Epithelial cell of proximal tubule (primary cell): ENCODE results near the gene CEP152. TPM values are rescaled to one million over a fixed set of nuclear protein-coding genes. Genes with fewer than 3 reads are reported as not detected.

Experiments used
- DNase-seq: peaks from one replicate; pipeline ENCODE4 v3.0.0-alpha.2; 2011; ENCODE audit warnings: low read depth
- H3K4me3 ChIP-seq: 2 replicates; pipeline ENCODE4 v1.5.1; 2011; ENCODE audit warnings: low read depth, mild to moderate bottlenecking, low read length
- total RNA-seq: library from RNA; depleted of rRNA; stranded (reverse); fragments of >200 nt; gene quantifications from 2 replicates; pipeline ENCODE4 v1.2.3, GENCODE V29; 2015
- TF ChIP-seq, protein P1 (sequence below): conservative IDR thresholded peaks from 2 replicates; pipeline ENCODE4 v1.5.1; 2012; ENCODE audit warnings: low read depth, mild to moderate bottlenecking, low read length

CEP152 gene
- total RNA-seq, 1 donor from 2014 or later = 14.1 TPM

DNA sequence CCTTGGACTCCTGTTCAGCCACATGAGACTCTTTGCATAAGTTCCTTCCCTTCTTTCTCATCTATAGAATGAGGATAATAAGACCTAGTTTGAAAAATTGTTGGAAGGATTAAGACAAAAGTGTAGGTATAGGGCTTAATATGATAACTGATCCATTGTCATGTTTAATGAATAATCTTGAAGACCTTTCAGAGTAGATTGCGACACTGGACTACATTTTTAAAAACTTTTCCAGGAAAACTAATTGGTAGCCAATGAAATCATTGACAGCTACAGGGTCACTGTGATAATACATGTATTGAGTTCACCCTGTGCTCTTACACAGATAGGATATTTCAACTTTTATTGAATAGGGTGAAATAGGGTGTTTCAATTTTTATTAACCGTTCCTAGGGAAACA is 86.9 kb downstream of the CEP152 start:
- no peak overlapping the region for H3K4me3 ChIP-seq
- no peak for DNase-seq
- TF ChIP-seq, protein P1, sequence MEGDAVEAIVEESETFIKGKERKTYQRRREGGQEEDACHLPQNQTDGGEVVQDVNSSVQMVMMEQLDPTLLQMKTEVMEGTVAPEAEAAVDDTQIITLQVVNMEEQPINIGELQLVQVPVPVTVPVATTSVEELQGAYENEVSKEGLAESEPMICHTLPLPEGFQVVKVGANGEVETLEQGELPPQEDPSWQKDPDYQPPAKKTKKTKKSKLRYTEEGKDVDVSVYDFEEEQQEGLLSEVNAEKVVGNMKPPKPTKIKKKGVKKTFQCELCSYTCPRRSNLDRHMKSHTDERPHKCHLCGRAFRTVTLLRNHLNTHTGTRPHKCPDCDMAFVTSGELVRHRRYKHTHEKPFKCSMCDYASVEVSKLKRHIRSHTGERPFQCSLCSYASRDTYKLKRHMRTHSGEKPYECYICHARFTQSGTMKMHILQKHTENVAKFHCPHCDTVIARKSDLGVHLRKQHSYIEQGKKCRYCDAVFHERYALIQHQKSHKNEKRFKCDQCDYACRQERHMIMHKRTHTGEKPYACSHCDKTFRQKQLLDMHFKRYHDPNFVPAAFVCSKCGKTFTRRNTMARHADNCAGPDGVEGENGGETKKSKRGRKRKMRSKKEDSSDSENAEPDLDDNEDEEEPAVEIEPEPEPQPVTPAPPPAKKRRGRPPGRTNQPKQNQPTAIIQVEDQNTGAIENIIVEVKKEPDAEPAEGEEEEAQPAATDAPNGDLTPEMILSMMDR = no peak

DNA sequence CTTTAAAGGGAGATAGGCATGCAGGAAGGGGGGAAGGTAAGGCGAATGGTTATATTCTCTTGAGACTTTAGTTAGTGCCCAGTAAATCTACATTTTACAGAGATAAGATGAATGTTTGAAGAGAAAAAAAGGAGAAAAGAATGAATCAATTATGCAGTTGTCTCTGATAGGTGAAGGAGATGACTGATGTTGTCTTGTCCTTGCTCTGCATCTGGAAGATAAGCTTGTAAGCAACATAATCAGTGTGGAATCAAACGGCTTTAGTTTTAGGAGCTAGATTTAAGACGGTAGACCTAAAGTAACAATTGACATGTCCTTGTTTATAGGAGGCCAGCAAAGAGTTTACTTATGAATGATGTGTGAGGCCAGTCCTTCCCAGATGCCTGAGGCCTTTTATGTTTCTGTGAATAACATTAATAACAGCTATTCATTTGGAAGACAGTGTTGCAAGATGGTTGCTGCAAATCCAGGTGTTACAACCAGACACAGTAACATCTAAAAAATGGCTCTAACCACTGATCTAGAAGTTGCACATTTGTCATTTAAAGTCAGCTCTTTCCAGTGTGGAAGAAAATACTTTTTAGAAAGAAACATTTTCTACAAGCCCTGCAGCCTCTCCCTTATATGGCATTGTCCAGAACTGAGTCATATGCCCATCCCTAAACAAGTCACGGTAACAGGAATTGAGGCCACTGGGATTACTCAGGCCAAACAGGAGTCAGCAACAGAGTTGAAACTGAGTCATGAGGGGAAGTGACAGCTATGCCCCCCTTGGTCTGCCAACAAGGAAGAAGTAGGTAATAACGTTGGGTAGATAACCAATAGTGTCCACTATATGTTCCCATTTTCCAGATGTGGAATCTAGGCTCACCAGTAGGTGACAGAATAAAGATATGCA is 87.9 kb downstream of the CEP152 start:
- TF ChIP-seq, protein P1 = no peak
- peak; percentile 89 for DNase-seq
- H3K4me3 ChIP-seq = no peak overlapping the region

DNA sequence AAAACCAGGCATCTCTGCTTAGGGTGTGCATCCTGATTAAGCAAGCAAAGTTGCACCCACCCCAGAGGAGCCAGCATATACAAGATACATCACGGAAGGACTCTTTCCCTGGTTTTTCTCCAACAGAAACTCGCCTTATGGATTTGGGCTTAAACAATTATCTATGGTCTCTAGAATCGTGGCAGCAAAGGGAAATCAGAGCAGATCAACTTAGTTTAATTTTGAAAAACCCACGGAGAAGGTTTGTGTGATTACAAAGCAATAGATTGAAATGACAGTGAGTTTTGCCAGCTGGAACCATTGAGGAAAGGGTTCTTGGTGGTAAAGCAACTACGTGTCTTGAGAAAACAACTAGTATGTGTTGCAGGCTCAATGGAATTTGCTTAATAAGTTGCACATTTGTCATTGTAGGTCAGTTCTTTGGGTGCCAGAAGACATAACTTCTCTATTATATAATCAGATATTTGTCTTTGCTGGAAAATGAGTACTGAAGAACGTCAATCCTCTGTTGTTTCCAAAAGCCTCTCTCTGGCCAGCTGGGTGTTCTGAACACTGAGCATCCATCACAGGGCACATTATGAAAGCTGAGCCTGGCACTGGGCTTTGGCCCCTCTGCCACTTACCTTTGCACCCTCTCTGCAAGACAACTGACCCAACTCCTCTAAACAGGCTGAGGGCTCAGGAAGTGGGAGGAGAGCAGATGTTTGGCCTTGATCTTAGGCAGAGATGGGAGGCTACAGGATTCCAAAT is 89.6 kb downstream of the CEP152 start:
- TF ChIP-seq, protein P1 = no peak
- no peak overlapping the region for H3K4me3 ChIP-seq
- no peak for DNase-seq

- DNase-seq = no peak
- H3K4me3 ChIP-seq = no peak overlapping the region
- TF ChIP-seq, protein P1 = no peak
Measured at GRCh38 chr15:48720646-48721045, 90.2 kb downstream of the CEP152 start.

GRCh38 chr15:48719668-48720067 is 91.2 kb downstream of the CEP152 start:
- TF ChIP-seq, protein P1 = no peak
- no peak for DNase-seq
- no peak overlapping the region for H3K4me3 ChIP-seq

GRCh38 chr15:48718646-48719045 is 92.2 kb downstream of the CEP152 start:
- TF ChIP-seq, protein P1 = no peak
- no peak for DNase-seq
- no peak overlapping the region for H3K4me3 ChIP-seq
